ENCODE data around the gene MZT2A. TPM values are rescaled to one million over a fixed set of nuclear protein-coding genes. Genes with fewer than 3 reads are reported as not detected.
"Not testable (repeated sequence)": the region's sequence is repeated elsewhere in the genome, so short reads cannot be mapped to it uniquely, and the experiment has no call there.

The MZT2A gene
- total RNA-seq, 1 experiment from 2014 or later: 69.3 TPM

- not testable (repeated sequence) for H3K27ac ChIP-seq; H3K4me3 ChIP-seq; H3K4me1 ChIP-seq; H3K36me3 ChIP-seq; H3K27me3 ChIP-seq; H3K9me3 ChIP-seq (replicated peaks); DNase-seq
Measured at GRCh38 chr2:131511969-131512870, 20.0 kb upstream of the MZT2A start.

- H3K9me3 ChIP-seq (replicated peaks); H3K36me3 ChIP-seq; H3K27me3 ChIP-seq; DNase-seq; H3K27ac ChIP-seq; H3K4me3 ChIP-seq; H3K4me1 ChIP-seq: not testable (repeated sequence)
Measured at GRCh38 chr2:131511291-131511968, 19.2 kb upstream of the MZT2A start.

- peaks cover 4% of the 10 kb centered on the region; the same call in 1 of the 2 replicates for H3K36me3 ChIP-seq
Measured at GRCh38 chr2:131509615-131510014, 17.4 kb upstream of the MZT2A start.

GRCh38 chr2:131504082-131504750, 12.0 kb upstream of the MZT2A start:
- H3K27ac ChIP-seq; H3K9me3 ChIP-seq (replicated peaks); H3K27me3 ChIP-seq; H3K4me3 ChIP-seq; DNase-seq; H3K36me3 ChIP-seq; H3K4me1 ChIP-seq: not testable (repeated sequence)

More at GRCh38 chr2:131509615-131510014, 17.4 kb upstream of the MZT2A start:
- no peaks in the 10 kb centered on the region for H3K4me1 ChIP-seq
- H3K27ac ChIP-seq: no peak overlapping the region
- H3K27me3 ChIP-seq: no peaks in the 10 kb centered on the region
- DNase-seq: no peak
- H3K9me3 ChIP-seq (replicated peaks): no peaks in the 10 kb centered on the region
- H3K4me3 ChIP-seq: no peak overlapping the region

- DNase-seq; H3K9me3 ChIP-seq (replicated peaks); H3K4me3 ChIP-seq; H3K36me3 ChIP-seq; H3K27me3 ChIP-seq; H3K4me1 ChIP-seq; H3K27ac ChIP-seq: not testable (repeated sequence)
Measured at GRCh38 chr2:131503587-131503986, 11.4 kb upstream of the MZT2A start.

DNA sequence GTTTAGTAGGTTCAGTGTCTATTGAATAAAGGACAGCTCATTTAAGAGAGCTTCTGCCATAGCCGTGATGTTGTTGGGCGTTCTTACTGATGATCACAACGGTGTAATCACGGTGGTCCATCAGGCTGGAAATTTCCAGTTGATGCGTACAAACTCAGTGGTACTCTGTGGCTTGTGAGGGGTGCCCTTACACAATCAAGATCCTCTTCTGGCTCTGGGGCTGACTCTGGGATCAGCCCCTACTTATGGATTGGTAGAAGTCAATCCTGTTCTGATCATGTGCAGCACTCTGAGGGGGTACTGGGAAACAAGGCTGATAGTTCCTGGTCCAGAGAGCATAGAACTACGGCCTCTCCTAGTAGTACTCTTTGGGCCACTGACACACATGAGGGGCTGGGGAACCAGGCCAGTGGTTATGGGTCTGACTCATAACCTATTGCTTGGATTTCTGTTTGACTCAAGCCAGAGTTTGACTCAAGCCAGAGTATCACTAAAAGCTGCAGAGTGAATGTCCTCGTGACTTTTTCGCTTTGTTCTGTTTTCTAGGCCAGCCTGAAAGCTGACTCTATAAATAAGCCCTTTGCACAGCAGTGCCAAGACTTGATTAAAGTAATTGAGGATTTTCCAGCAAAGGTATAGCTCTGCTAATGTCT, 6.2 kb upstream of the MZT2A start:
- H3K36me3 ChIP-seq; H3K4me3 ChIP-seq; H3K27me3 ChIP-seq; H3K4me1 ChIP-seq; H3K9me3 ChIP-seq (replicated peaks); H3K27ac ChIP-seq; DNase-seq: not testable (repeated sequence)

GRCh38 chr2:131495506-131495905, 3.3 kb upstream of the MZT2A start:
- not testable (repeated sequence) for H3K36me3 ChIP-seq; H3K4me3 ChIP-seq; H3K27me3 ChIP-seq; H3K4me1 ChIP-seq; H3K9me3 ChIP-seq (replicated peaks); DNase-seq; H3K27ac ChIP-seq

DNA sequence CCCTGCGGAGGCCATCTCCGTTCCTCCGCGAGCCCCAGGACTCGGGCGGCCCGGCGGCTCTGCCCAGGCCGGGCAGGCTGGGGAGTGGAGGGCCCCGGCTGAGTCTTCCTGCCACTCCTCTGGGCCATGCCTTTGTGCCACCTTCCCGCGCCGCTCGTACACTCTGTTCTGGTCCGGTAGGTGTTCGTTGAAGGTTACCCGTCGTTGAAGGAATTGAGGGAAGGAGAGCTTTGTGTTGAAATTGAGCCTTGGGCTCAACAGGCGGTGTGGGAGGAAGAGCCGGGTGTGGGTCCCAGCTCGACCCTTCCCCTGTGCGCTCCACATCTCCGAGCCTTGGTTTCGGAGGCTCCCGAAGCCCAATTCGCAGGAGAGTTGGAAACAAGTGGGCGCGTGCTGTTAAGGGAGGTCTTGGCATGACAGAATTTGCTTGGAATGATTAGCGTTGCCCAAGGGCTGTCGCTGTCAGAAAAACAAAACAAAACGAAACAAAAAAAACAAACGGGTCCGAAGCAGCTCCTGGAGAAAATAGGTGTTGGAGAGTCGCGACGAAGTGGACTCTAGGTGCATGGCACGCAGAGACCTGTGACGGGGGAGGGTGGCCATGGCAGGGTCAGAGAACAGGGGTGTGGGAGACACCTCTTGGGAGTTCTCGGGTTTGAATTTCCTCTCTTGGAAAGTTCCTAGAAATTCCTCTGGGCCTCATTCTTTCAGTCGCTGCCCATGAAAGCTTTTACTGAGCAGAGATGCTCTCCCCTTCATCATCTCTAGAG, 1.2 kb upstream of the MZT2A start:
- no peaks in the 10 kb centered on the region for H3K4me1 ChIP-seq
- peak overlapping the region; percentile 95 for H3K4me3 ChIP-seq
- no peaks in the 10 kb centered on the region for H3K9me3 ChIP-seq (replicated peaks)
- H3K27me3 ChIP-seq: no peaks in the 10 kb centered on the region
- DNase-seq: no peak
- H3K36me3 ChIP-seq: no peaks in the 10 kb centered on the region
- peak overlapping the region; percentile 87 for H3K27ac ChIP-seq

DNA sequence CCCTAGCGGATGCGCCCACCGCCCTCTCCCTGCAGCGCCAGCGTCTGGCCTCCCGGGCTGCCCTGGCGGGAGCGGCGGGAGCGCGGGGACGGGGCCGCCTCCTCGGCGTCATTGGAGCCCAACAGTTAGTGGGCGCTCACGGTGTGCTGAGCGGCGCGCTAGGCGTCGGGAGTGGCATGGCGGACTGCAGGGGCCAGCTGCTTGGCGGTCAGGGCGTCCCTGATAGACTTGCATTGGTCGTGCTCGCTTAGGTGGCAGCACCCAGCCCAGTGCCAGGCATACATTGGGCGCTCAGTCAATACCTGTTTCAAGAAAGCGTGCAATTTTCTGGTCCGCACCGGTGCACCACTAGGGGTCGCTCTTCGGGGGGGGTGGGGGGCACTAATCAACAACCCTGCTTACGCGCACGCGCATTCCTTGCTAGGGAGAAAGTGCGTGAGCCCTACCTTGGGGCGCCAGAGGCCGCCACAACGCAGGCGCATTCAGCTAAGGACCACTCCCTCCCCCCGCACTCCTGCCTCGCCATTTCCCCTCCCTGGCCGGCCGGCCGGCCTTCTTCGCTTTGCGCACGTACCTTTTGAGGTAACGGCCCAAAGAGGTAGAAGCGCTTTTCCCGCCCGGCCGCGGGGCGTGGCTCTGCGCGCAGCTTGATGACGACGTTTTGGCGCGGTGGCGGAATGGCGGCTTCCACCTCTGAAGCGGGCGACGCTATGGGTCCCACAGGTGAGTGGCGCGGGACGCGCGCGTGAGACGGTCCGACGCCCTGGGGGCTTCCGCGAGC, 411 bp upstream of the MZT2A start:
- Histone ChIP-seq H3K4me1 (no peaks in the 10 kb centered on the region), H3K27me3 (no peaks in the 10 kb centered on the region), H3K9me3 (replicated peaks) (no peaks in the 10 kb centered on the region), H3K27ac (peak overlapping the region; percentile 87), H3K36me3 (no peaks in the 10 kb centered on the region), H3K4me3 (peak overlapping the region; percentile 95)
- peak; percentile 90 to 95 for DNase-seq

- not testable (repeated sequence) for H3K27me3 ChIP-seq; H3K27ac ChIP-seq; H3K4me1 ChIP-seq; H3K9me3 ChIP-seq (replicated peaks); H3K36me3 ChIP-seq
- peak overlapping the region; percentile 95 for H3K4me3 ChIP-seq
- peak in 1 of 2 experiments; percentile 13 for DNase-seq
Measured at GRCh38 chr2:131491469-131491836, 744 bp downstream of the MZT2A start.

GRCh38 chr2:131490616-131491468, 1.4 kb downstream of the MZT2A start:
- not testable (repeated sequence) for H3K9me3 ChIP-seq (replicated peaks); H3K27me3 ChIP-seq; DNase-seq; H3K4me1 ChIP-seq; H3K36me3 ChIP-seq; H3K27ac ChIP-seq
- peak overlapping the region; percentile 95 for H3K4me3 ChIP-seq

DNA sequence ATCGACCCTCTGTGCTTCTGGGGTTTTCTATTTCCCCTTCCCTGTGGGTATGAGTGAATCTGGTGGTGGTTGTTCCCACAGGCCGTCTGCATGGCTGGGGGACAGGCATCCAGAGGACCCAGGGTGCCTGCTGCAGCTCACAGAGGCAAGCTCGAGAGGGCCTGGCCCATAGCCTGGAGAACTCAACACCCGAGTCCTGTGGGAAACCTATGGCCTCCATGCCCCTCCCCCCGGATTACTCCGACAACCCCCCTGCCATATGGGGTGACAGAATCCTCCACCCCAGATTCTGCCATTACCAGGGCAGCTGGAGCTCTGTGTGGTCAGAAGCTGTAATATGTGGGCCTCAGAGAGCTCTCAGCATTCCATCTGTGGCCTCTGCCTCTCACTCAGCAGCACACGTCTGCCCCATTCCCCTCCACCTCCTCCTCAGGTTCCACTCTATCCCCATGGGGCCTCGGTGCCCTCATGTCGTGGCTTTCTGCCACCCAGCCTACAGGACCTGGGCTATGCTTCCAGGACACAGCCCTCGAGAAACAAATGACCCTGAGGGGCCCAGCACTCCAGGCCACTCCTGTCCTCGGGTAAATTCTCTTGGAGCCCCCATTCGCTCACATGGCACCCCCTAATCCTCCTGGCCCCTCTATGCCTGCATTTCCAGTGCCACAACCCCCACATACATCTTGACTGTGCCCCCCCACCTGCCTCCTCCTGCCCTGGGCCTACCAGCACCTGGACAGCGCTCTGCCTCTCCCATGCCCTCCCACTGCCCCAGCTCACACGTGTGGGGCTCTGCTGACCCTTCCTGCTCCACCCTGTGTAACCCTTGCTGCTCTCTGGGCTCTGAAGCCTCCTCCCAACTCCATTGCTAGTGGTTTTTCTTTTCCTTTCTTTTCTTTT, 3.6 kb downstream of the MZT2A start:
- Histone ChIP-seq H3K4me1 (no peaks in the 10 kb centered on the region), H3K36me3 (no peaks in the 10 kb centered on the region), H3K9me3 (replicated peaks) (no peaks in the 10 kb centered on the region), H3K4me3 (no peak overlapping the region), H3K27ac (no peak overlapping the region), H3K27me3 (no peaks in the 10 kb centered on the region)
- peak; percentile 52 to 66 for DNase-seq
